ENCODE data around the gene CLP1. TPM values are rescaled to one million over a fixed set of nuclear protein-coding genes. Genes with fewer than 3 reads are reported as not detected.

CLP1 gene
- total RNA-seq, 1 experiment from 2014 or later = 26.8 TPM

DNA sequence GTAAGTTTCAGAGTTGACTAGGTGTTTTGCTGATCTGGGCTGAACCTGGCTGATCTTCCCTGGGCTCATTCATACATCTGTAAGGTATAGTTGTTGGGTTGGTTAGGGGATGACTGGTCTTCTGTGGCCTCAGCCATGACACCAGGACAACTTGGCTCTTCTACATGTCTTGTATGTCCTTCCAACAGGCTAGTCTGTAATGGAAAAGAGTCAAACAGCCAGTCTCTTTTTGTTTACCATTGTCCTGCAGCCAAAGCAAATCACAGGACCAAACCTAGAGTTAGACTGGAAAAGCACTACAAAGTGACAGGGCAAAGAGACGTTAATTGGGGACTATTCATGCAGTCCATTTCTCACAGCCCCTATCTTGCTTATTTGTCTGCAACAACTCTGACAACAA lies 42.3 kb upstream of the CLP1 start:
- DNase-seq (ENCODE audit: low spot score) = no peak
- Histone ChIP-seq H3K4me3 (ENCODE audit: low read depth, low read length, poor library complexity, severe bottlenecking) (no peak overlapping the region), H3K36me3 (ENCODE audit: insufficient read depth, low read length, poor library complexity, severe bottlenecking) (no peaks in the 10 kb centered on the region), H3K4me1 (ENCODE audit: insufficient read depth, low read length, poor library complexity, severe bottlenecking) (no peaks in the 10 kb centered on the region), H3K9me3 (ENCODE audit: low read depth, low read length, poor library complexity, severe bottlenecking) (peaks cover 8% of the 10 kb centered on the region), H3K27me3 (replicated peaks; ENCODE audit: insufficient read depth, low read depth, low read length, poor library complexity) (peaks cover 3% of the 10 kb centered on the region), H3K27ac (ENCODE audit: low read depth, low read length, poor library complexity, severe bottlenecking) (no peak overlapping the region)
- POLR2A ChIA-PET (ENCODE audit: low non-redundant PET) = no interaction called here
- intact Hi-C loops (cut with micrococcal nuclease; ENCODE audit: unreplicated experiment) = no loop called here
- CTCF ChIA-PET = no interaction called here
- no peak for TF ChIP-seq CTCF (conservative IDR thresholded peaks at IDR 0.05; ENCODE audit: low read depth, low read length)
- TF ChIP-seq EZH2 (IDR thresholded peaks at IDR 0.05; ENCODE audit: borderline replicate concordance, low read depth, low read length, poor library complexity, severe bottlenecking) = no peak
- no TSS peak for BruUV-seq (replicated peaks)

- Histone ChIP-seq H3K4me1 (ENCODE audit: insufficient read depth, low read length, poor library complexity, severe bottlenecking) (no peaks in the 10 kb centered on the region), H3K4me3 (ENCODE audit: low read depth, low read length, poor library complexity, severe bottlenecking) (no peak overlapping the region), H3K27ac (ENCODE audit: low read depth, low read length, poor library complexity, severe bottlenecking) (no peak overlapping the region), H3K9me3 (ENCODE audit: low read depth, low read length, poor library complexity, severe bottlenecking) (peaks cover 8% of the 10 kb centered on the region), H3K27me3 (replicated peaks; ENCODE audit: insufficient read depth, low read depth, low read length, poor library complexity) (no peaks in the 10 kb centered on the region), H3K36me3 (ENCODE audit: insufficient read depth, low read length, poor library complexity, severe bottlenecking) (no peaks in the 10 kb centered on the region)
- DNase-seq (ENCODE audit: low spot score) = no peak
- ChIA-PET POLR2A (ENCODE audit: low non-redundant PET) (no interaction called here), CTCF (no interaction called here)
- BruUV-seq (replicated peaks) = no TSS peak
- intact Hi-C loops (cut with micrococcal nuclease; ENCODE audit: unreplicated experiment) = no loop called here
- TF ChIP-seq EZH2 (IDR thresholded peaks at IDR 0.05; ENCODE audit: borderline replicate concordance, low read depth, low read length, poor library complexity, severe bottlenecking) = no peak
- no peak for TF ChIP-seq CTCF (conservative IDR thresholded peaks at IDR 0.05; ENCODE audit: low read depth, low read length)
These were observed 41.0 kb upstream of the CLP1 start for GRCh38 chr11:57616595-57616994.

- no peaks in the 10 kb centered on the region for H3K27me3 ChIP-seq (replicated peaks; ENCODE audit: insufficient read depth, low read depth, low read length, poor library complexity)
- TF ChIP-seq EZH2 (IDR thresholded peaks at IDR 0.05; ENCODE audit: borderline replicate concordance, low read depth, low read length, poor library complexity, severe bottlenecking) (no peak), CTCF (conservative IDR thresholded peaks at IDR 0.05; ENCODE audit: low read depth, low read length) (no peak)
- no peaks in the 10 kb centered on the region for H3K36me3 ChIP-seq (ENCODE audit: insufficient read depth, low read length, poor library complexity, severe bottlenecking)
- no TSS peak for BruUV-seq (replicated peaks)
- no peak overlapping the region for H3K4me3 ChIP-seq (ENCODE audit: low read depth, low read length, poor library complexity, severe bottlenecking)
- POLR2A ChIA-PET (ENCODE audit: low non-redundant PET) = interaction anchor here (1.0 kb wide), 1 partner anchor 22 kb away, joined by 3 read pairs; no protein-coding TSS in a partner anchor
- no peak for DNase-seq (ENCODE audit: low spot score)
- H3K9me3 ChIP-seq (ENCODE audit: low read depth, low read length, poor library complexity, severe bottlenecking) = peaks cover 8% of the 10 kb centered on the region
- no peak overlapping the region for H3K27ac ChIP-seq (ENCODE audit: low read depth, low read length, poor library complexity, severe bottlenecking)
- H3K4me1 ChIP-seq (ENCODE audit: insufficient read depth, low read length, poor library complexity, severe bottlenecking) = peaks cover 5% of the 10 kb centered on the region
- intact Hi-C loops (cut with micrococcal nuclease; ENCODE audit: unreplicated experiment) = no loop called here
- CTCF ChIA-PET = no interaction called here
These were observed 39.1 kb upstream of the CLP1 start for GRCh38 chr11:57618438-57618837.

Measured in A673 (cell line).